AG10803 (cell line): ENCODE results near the gene XDH.

Source experiments
- DNase-seq: peaks from one replicate; pipeline ENCODE4 v3.0.0; 2010; ENCODE audit warnings: low read depth
- H3K4me3 ChIP-seq: 2 replicates; pipeline ENCODE4 v1.5.1; 2011; ENCODE audit warnings: mild to moderate bottlenecking, low read length, control low read depth
- CTCF ChIP-seq: conservative IDR thresholded peaks from 2 replicates; pipeline ENCODE4 v1.5.1; 2011; ENCODE audit warnings: mild to moderate bottlenecking, low read length, control low read depth, inconsistent platforms

XDH gene

GRCh38 chr2:31312898-31313297 is 101.6 kb downstream of the XDH start:
- H3K4me3 ChIP-seq = no peak overlapping the region
- DNase-seq = peak; percentile 25
- TF ChIP-seq CTCF = no peak

- no peak for DNase-seq
- no peak for TF ChIP-seq CTCF
- H3K4me3 ChIP-seq = no peak overlapping the region
Measured at GRCh38 chr2:31304816-31305215, 109.7 kb downstream of the XDH start.

GRCh38 chr2:31302940-31303563 is 111.5 kb downstream of the XDH start:
- no peak overlapping the region for H3K4me3 ChIP-seq
- no peak for TF ChIP-seq CTCF
- no peak for DNase-seq

- DNase-seq = no peak
- H3K4me3 ChIP-seq = no peak overlapping the region
- TF ChIP-seq CTCF = no peak
Measured at GRCh38 chr2:31300309-31300708, 114.2 kb downstream of the XDH start.

GRCh38 chr2:31299547-31299946 is 115.0 kb downstream of the XDH start:
- no peak for DNase-seq
- no peak for TF ChIP-seq CTCF
- H3K4me3 ChIP-seq = no peak overlapping the region

- peak; percentile 35 for DNase-seq
- H3K4me3 ChIP-seq = no peak overlapping the region
- no peak for TF ChIP-seq CTCF
Measured at GRCh38 chr2:31297751-31298150, 116.8 kb downstream of the XDH start.

GRCh38 chr2:31296641-31297287 is 117.8 kb downstream of the XDH start:
- DNase-seq = no peak
- TF ChIP-seq CTCF = no peak; the same call in 1 of the 2 replicates
- no peak overlapping the region for H3K4me3 ChIP-seq
